Dermis lymphatic vessel endothelial cell (primary cell): ENCODE measurements around the gene PNPLA4. TPM values are rescaled to one million over a fixed set of nuclear protein-coding genes. Genes with fewer than 3 reads are reported as not detected.

Experiments
- total RNA-seq: library from RNA; depleted of rRNA; stranded (reverse); fragments of >200 nt; gene quantifications from 2 replicates; pipeline ENCODE4 v1.2.1, GENCODE V29; 2014

PNPLA4 gene
- 12.7 and 16.0 TPM in 2 replicates for total RNA-seq

GRCh38 chrX:7927259-7928167 is at the start of gene PNPLA4:
PNPLA4 (minus strand) TSS chrX:7927413; CDS start chrX:7926119, 1,294 bp downstream.

Other genes with a start within 250 kb of the PNPLA4 start
- not detected in 2 replicates for gene VCX, start 84.2 kb downstream of the PNPLA4 start, total RNA-seq
- gene VCX2, start 243.9 kb upstream of the PNPLA4 start, total RNA-seq: not detected in 2 replicates